Tibial artery (tissue), 4 donors: ENCODE results near the gene PRLR.

Experiments
- DNase-seq, 2 donors: peaks; one replicate each; pipeline ENCODE4 v3.0.0-alpha.2; 2019
- H3K27ac ChIP-seq, 2 donors: fragments of 200-600 bp; sonication (generic) in 1 of 2; 1 replicate in 1 of 2; 2 replicates in 1 of 2; pipeline ENCODE4 v1.5.1; 2018 to 2019; ENCODE audit warnings: mild to moderate bottlenecking in 1 of 2
- H3K27me3 ChIP-seq, 2 donors: fragments of 200-600 bp; sonication (generic) in 1 of 2; one replicate each; pipeline versions ENCODE4 v1.5.1 to v1.6.0; 2016 to 2019
- H3K36me3 ChIP-seq, 3 donors: fragments of 200-600 bp; sonication (generic) in 2 of 3; one replicate each; pipeline ENCODE4 v1.5.1; 2016 to 2019; ENCODE audit warnings: mild to moderate bottlenecking in 2 of 3
- H3K4me1 ChIP-seq, 4 donors: fragments of 200-600 bp; sonication (generic) in 2 of 4; 1 replicate in 3 of 4; 2 replicates in 1 of 4; pipeline ENCODE4 v1.5.1; 2016 to 2019
- H3K4me3 ChIP-seq, 2 donors: fragments of 200-600 bp; sonication (generic) in 1 of 2; 1 replicate in 1 of 2; 2 replicates in 1 of 2; pipeline ENCODE4 v1.5.1; 2018 to 2019; ENCODE audit warnings: mild to moderate bottlenecking in 2 of 2
- H3K9me3 ChIP-seq, 3 donors: fragments of 200-600 bp; sonication (generic) in 1 of 3; one replicate each; pipeline ENCODE4 v1.5.1; 2016 to 2019
- CTCF ChIP-seq, 2 experiments: fragments of 200-600 bp in 1 of 2; fragments of 450-650 bp in 1 of 2; IDR thresholded peaks; one replicate each; pipeline ENCODE4 v1.5.1; 2017 to 2019; ENCODE audit warnings: antibody characterized with exemption in 2 of 2, mild to moderate bottlenecking in 1 of 2, moderate library complexity in 1 of 2
- intact Hi-C: fragments of 100-400 bp; cut with DNase I; formaldehyde crosslinking; loops from one replicate; pipeline ENCODE4 v1.15.0; 2023; ENCODE audit warnings: low total_unique reads

Gene PRLR

GRCh38 chr5:35159370-35159742, 70.9 kb downstream of the PRLR start:
- no peaks in the 10 kb centered on the region for H3K27me3 ChIP-seq
- intact Hi-C loops = no loop called here
- H3K27ac ChIP-seq = peak overlapping the region; percentile 64 to 68
- peaks cover 0 to 66% (median 40%) of the 10 kb centered on the region in 4 donors for H3K4me1 ChIP-seq
- TF ChIP-seq CTCF (IDR thresholded peaks at IDR 0.05) = no peak
- H3K36me3 ChIP-seq = no peaks in the 10 kb centered on the region
- no peaks in the 10 kb centered on the region for H3K9me3 ChIP-seq
- DNase-seq = peak in 1 of 2 donors; percentile 41
- H3K4me3 ChIP-seq = no peak overlapping the region

GRCh38 chr5:35158622-35159369, 71.5 kb downstream of the PRLR start:
- Histone ChIP-seq H3K27me3 (no peaks in the 10 kb centered on the region), H3K9me3 (no peaks in the 10 kb centered on the region), H3K36me3 (no peaks in the 10 kb centered on the region), H3K4me3 (no peak overlapping the region), H3K4me1 (peaks cover 0 to 60% (median 37%) of the 10 kb centered on the region in 4 donors), H3K27ac (peak overlapping the region; percentile 64 to 68)
- intact Hi-C loops = no loop called here
- no peak for TF ChIP-seq CTCF (IDR thresholded peaks at IDR 0.05)
- no peak for DNase-seq

- Histone ChIP-seq H3K9me3 (no peaks in the 10 kb centered on the region), H3K36me3 (no peaks in the 10 kb centered on the region), H3K27ac (peak overlapping the region; percentile 64 to 68), H3K4me3 (no peak overlapping the region), H3K27me3 (no peaks in the 10 kb centered on the region), H3K4me1 (peaks cover 0 to 54% (median 33%) of the 10 kb centered on the region in 4 donors)
- no peak for DNase-seq
- intact Hi-C loops = no loop called here
- TF ChIP-seq CTCF (IDR thresholded peaks at IDR 0.05) = no peak
Observed at GRCh38 chr5:35158204-35158603, 72.1 kb downstream of the PRLR start.

DNA sequence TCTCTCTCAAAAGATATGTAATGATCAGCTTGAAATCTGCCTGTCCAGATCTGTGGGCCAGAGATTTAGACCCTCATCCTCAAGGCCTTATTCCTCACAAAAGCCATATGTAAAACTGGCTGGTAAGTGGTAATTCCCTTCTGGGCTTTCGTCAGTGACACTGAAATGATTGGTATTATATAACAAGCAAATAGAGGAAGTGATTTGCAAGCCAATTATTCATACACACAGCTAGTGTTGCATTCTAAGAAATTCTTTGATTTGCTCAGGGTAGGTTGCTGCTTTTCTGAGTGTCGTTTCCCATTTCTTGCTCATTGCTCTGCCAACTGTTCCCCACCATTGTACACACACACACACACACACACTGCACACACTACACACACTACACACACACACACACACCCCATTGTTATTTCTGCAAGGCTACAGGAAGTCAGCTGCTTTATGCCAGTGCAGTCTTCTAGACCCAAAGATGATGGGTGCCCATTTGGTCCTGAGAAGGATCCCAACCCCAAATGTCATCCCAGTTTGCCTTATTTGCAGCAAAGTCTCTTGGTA, 76.8 kb downstream of the PRLR start:
- no peak overlapping the region for H3K4me3 ChIP-seq
- no peak overlapping the region for H3K27ac ChIP-seq
- TF ChIP-seq CTCF (IDR thresholded peaks at IDR 0.05) = no peak
- DNase-seq = no peak
- H3K4me1 ChIP-seq = peaks cover 0 to 7% (median under 1%) of the 10 kb centered on the region in 4 donors
- intact Hi-C loops = no loop called here
- H3K9me3 ChIP-seq = no peaks in the 10 kb centered on the region
- no peaks in the 10 kb centered on the region for H3K36me3 ChIP-seq
- H3K27me3 ChIP-seq = no peaks in the 10 kb centered on the region

DNA sequence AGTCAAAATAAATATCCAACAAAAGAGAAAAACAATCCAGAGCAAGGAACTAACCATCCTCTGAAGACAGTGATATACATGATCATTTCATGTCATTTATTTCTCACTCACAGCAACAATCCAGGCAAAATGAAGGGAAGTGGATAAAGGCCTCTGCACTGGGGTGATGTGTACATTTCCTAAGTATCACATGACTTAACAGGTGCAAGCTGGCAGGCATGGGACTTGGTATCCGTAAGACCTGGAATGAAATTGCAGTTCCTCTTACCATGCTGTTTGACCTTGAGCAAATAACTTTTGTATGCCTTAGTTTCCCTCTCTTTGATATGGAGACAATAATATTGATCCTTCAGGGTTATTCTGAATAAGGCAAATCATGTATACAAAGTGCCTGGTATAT, 77.6 kb downstream of the PRLR start:
- TF ChIP-seq CTCF (IDR thresholded peaks at IDR 0.05) = no peak
- Histone ChIP-seq H3K36me3 (no peaks in the 10 kb centered on the region), H3K27me3 (no peaks in the 10 kb centered on the region), H3K4me1 (no peaks in the 10 kb centered on the region), H3K9me3 (no peaks in the 10 kb centered on the region), H3K27ac (no peak overlapping the region), H3K4me3 (no peak overlapping the region)
- DNase-seq = no peak
- intact Hi-C loops = no loop called here
